DMS153 (cell line): Measurements from ENCODE around the gene ATP1A4.
"Not testable (repeated sequence)": the region's sequence is repeated elsewhere in the genome, so short reads cannot be mapped to it uniquely, and the experiment has no call there.

ENCODE experiments used
- DNase-seq: peaks from one replicate; lab custom pipeline; 2025; lab: John Stamatoyannopoulos, UW

ATP1A4 gene

GRCh38 chr1:160124705-160125478 lies 26.5 kb upstream of the ATP1A4 start:
- DNase-seq, result no peak

- no peak for DNase-seq
Observed at GRCh38 chr1:160125746-160126145, 25.7 kb upstream of the ATP1A4 start.

GRCh38 chr1:160126342-160126741 lies 25.1 kb upstream of the ATP1A4 start:
- DNase-seq, result not testable (repeated sequence)

GRCh38 chr1:160127381-160127780 lies 24.0 kb upstream of the ATP1A4 start:
- no peak for DNase-seq

GRCh38 chr1:160127865-160128523 lies 23.4 kb upstream of the ATP1A4 start:
- no peak for DNase-seq

GRCh38 chr1:160128636-160129035 lies 22.8 kb upstream of the ATP1A4 start:
- no peak for DNase-seq

- DNase-seq, result no peak
Observed at GRCh38 chr1:160129046-160129445, 22.4 kb upstream of the ATP1A4 start.

- no peak for DNase-seq
Observed at GRCh38 chr1:160129558-160129957, 21.8 kb upstream of the ATP1A4 start.

- no peak for DNase-seq
Observed at GRCh38 chr1:160129966-160130365, 21.4 kb upstream of the ATP1A4 start.

- DNase-seq, result no peak
Observed at GRCh38 chr1:160130486-160130885, 20.9 kb upstream of the ATP1A4 start.

- no peak for DNase-seq
Observed at GRCh38 chr1:160130939-160131338, 20.5 kb upstream of the ATP1A4 start.

- no peak for DNase-seq
Observed at GRCh38 chr1:160131803-160132565, 19.4 kb upstream of the ATP1A4 start.

- no peak for DNase-seq
Observed at GRCh38 chr1:160133990-160134770, 17.2 kb upstream of the ATP1A4 start.

GRCh38 chr1:160134791-160135572 lies 16.4 kb upstream of the ATP1A4 start:
- DNase-seq, result no peak

GRCh38 chr1:160136121-160136925 lies 15.1 kb upstream of the ATP1A4 start:
- no peak for DNase-seq

GRCh38 chr1:160136926-160137200 lies 14.5 kb upstream of the ATP1A4 start:
- no peak for DNase-seq

GRCh38 chr1:160137216-160137862 lies 14.1 kb upstream of the ATP1A4 start:
- no peak for DNase-seq

- DNase-seq, result no peak
Observed at GRCh38 chr1:160139840-160140239, 11.6 kb upstream of the ATP1A4 start.

GRCh38 chr1:160143695-160144094 lies 7.7 kb upstream of the ATP1A4 start:
- DNase-seq, result no peak

GRCh38 chr1:160144921-160145320 lies 6.5 kb upstream of the ATP1A4 start:
- no peak for DNase-seq
